KOPT-K1 (cell line): Measurements from ENCODE around the gene KCNJ15.
"Not testable (repeated sequence)": the region's sequence is repeated elsewhere in the genome, so short reads cannot be mapped to it uniquely, and the experiment has no call there.

ENCODE experiments used
- H3K27ac ChIP-seq: fragments of 200-600 bp; sonication (generic); 2 replicates; pipeline ENCODE4 v1.5.1; 2016; ENCODE audit warnings: antibody characterized with exemption, mild to moderate bottlenecking, low read depth, low read length; ENCODE audit not compliant: poor library complexity, severe bottlenecking
- H3K36me3 ChIP-seq: fragments of 200-600 bp; sonication (generic); 2 replicates; pipeline ENCODE4 v1.5.1; 2017; ENCODE audit warnings: antibody characterized with exemption, mild to moderate bottlenecking, low read length, moderate library complexity; ENCODE audit not compliant: insufficient read depth
- H3K9me3 ChIP-seq: fragments of 200-600 bp; sonication (generic); 2 replicates; pipeline ENCODE4 v1.5.1; 2017; ENCODE audit warnings: antibody characterized with exemption, low read length, mild to moderate bottlenecking; ENCODE audit not compliant: insufficient read depth, poor library complexity, severe bottlenecking

KCNJ15 gene

DNA sequence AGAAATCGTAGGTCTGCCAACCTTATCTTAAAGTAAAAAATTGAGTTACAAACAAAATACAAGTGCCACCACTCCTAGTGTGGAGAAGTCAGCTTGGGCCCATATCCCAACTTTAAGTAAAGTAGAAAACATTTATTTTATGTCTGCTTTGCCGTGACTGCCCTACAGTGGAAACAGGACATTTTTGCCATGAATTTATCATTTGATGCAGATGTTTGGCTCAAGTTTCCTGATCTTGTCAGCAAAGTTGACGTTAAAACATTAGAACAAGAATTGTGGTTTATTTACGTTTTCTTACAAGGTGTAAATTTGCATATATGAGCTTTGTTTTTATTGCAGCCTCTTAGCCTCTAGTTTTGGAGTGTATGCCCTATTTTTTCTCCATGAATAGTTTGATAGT, 17.1 kb upstream of the KCNJ15 start:
- H3K9me3 ChIP-seq: no peaks in the 10 kb centered on the region
- no peak overlapping the region for H3K27ac ChIP-seq

DNA sequence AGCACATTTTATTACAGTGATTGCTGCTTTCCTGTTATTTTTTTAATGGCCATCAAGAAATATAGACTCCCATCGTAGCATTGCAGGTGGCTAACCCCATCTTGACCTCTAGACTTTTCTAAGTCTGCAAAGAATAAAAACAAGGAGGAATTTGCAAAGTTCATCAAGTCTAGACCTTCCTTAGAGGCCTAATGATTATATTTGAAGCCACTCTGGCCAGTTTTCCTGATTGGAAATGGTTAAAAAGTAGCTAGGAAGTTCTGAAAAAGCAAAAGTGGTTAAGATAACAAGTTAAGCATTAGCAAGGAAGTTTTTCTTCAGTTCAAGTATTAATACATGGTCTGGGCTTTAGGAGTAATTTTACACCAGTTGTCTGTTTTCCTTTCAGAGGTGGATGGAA, 16.7 kb upstream of the KCNJ15 start:
- Histone ChIP-seq H3K9me3 (no peaks in the 10 kb centered on the region), H3K27ac (no peak overlapping the region), H3K36me3 (no peaks in the 10 kb centered on the region)

More for the DNA sequence above, 17.1 kb upstream of the KCNJ15 start:
- H3K36me3 ChIP-seq: no peaks in the 10 kb centered on the region

DNA sequence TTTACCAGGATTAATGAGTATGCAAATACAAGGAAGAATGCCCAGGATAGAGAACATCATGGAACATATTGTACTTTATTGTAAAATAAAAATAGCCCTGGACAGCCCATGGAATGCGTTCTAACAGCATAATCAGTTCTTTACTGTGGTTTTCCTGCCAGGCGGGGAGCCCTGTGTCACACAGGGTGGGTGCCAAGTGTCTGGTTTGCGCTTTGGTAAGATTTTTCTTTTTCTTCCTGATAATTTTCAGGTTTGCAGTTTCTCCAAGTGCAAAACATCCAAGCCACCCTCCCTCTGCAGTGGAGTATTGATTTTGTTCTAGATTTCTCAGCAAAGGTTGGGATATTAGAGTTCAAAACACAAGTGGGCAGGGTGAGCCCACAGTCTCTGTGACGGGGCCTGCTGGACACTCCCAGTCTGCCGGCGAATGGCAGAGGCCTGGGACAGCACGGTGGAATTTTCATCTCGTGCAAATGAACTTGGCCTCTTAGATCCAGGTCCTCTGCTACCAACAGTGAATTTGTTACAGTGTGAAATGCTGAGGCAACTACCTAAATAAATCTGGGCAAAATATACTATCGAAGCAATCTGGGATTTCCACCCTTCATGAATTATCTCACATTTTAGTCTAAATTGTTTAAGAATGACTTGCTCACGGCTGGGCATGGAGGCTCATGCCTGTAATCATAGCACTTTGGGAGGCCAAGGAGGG, 15.6 kb upstream of the KCNJ15 start:
- no peaks in the 10 kb centered on the region for H3K9me3 ChIP-seq
- H3K36me3 ChIP-seq: no peaks in the 10 kb centered on the region
- no peak overlapping the region for H3K27ac ChIP-seq

DNA sequence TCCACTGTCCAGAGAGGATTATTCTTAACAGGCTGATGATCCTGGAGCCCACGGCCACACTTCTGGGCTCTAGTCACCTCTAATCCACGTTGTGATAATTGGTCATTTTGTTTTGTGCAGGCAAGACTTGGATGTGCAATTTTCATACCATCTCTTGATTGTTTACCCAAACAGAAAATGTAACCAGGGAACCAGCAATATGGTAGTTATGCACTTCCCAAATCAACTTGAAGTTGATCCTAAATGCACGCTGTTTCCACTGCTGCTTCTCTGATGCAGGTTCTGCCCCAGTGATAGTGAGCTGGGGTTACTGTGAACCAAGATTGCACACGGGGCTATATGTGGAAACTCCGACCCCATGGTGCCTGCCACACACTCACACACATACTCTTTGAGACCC, 14.7 kb upstream of the KCNJ15 start:
- no peak overlapping the region for H3K27ac ChIP-seq
- no peaks in the 10 kb centered on the region for H3K9me3 ChIP-seq
- no peaks in the 10 kb centered on the region for H3K36me3 ChIP-seq

DNA sequence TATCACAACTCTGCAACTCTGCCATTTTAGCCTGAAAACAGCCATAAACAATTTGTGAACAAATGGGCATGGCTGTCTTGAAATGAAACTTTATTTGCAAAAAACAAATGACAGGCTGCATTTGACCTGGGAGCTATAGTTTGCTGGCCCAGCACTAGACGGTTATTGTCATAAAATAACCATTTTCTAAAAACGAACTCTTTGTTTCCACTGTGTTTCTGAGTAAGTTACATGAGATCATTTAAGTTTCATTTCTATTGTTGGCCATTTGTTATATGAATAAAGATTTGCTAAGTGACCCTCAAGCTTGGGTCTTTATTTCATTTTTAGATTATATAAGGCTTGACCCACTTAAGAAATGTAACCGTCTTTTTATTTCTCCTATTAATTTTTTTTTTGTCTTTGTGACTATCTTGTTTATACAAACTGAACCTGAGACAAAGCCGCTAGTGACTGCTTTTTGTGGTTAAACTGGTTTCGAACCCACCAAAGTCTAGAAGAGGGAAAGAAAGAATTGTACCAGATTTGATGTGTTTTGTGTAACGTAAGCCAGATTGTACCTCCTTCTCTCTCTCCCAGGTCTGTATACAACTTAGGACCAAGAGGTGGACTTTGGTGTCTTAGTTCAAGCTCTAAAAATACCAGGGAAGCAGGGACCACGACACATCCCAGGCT, 12.9 kb upstream of the KCNJ15 start:
- no peaks in the 10 kb centered on the region for H3K36me3 ChIP-seq
- H3K9me3 ChIP-seq: no peaks in the 10 kb centered on the region
- no peak overlapping the region for H3K27ac ChIP-seq

DNA sequence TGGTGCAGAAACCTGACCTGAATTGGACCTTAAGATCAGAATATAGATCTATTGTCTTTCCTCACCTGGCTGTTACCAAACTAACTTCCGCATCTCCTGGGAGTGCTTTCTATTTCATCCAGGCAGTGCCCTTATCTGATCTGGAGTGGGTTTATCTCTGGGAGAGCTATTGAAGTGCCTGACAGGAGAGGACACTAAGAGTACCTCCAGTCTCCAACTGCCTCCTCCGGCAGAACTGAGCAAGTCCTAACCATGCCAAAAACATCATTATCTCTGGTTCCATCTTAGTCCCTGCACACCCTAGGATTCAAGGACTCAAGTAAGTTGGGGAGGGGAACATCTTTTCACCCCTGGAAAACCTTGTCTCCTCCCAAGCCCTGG, 12.4 kb upstream of the KCNJ15 start:
- H3K9me3 ChIP-seq: no peaks in the 10 kb centered on the region
- H3K36me3 ChIP-seq: no peaks in the 10 kb centered on the region
- no peak overlapping the region for H3K27ac ChIP-seq

DNA sequence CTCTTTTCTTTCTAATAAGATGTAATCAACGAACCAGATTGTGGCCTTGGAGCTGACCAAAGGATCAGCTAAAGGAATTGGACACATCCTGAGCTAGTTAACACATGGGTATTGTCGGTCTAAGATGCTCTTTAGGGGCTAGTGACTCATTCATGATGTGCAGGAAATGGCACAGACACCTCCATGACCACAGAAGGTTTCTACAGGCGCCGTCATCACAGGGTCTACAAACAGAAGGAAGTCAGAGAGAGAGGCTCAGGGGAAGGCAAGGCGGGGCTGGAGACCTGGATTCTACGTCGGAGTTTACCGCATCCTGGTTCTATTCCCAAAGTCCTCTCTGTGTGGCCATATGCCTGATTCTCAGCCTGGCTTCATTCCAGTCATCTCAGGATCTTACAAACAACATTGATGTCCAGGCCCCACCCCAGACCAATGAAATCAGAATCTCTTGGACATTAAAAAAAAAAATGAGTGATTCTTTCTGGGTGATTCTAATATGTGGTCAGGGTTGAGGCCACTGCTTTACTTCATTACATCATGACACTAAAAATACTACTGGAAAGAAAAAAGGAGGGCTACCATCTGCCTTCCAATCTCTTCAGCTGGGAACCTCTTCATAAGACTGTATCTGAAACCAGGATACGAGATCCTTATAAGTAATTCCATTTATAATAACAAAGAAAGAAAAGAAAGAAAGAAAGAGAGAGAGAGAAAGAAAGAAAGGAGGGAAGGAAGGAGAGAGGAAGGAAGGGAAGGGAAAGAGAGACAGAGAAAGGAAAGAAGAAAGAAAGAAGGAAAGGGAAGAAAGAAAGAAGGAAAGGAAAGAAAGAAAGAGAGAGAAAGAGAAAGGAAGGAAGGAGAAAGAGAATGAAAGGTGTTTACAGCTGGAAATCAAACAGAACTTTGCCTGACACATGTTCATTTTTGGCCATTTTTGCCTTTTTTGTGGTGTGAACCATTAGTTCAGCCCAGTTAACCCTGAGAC, 11.6 kb upstream of the KCNJ15 start:
- Histone ChIP-seq H3K9me3 (no peaks in the 10 kb centered on the region), H3K36me3 (no peaks in the 10 kb centered on the region), H3K27ac (no peak overlapping the region)

DNA sequence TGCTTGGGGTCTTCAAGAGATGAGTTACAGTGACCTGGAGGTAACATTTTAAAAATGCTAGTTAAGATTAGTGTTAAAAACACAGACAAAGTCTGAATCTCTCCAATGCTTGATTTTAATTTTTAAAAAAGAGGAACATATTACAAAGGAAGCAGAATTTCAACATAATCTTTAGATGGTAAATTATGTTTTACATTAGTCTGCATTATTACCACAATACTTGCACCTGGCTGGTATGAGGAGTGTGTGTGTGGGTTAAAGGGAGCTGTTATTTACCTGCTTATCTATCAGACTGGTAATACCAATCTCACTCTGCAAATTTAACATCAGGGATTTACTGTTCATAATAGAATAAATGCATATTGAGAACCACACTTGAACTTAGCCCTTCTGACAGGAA, 10.3 kb upstream of the KCNJ15 start:
- no peaks in the 10 kb centered on the region for H3K9me3 ChIP-seq
- no peak overlapping the region for H3K27ac ChIP-seq
- H3K36me3 ChIP-seq: no peaks in the 10 kb centered on the region

DNA sequence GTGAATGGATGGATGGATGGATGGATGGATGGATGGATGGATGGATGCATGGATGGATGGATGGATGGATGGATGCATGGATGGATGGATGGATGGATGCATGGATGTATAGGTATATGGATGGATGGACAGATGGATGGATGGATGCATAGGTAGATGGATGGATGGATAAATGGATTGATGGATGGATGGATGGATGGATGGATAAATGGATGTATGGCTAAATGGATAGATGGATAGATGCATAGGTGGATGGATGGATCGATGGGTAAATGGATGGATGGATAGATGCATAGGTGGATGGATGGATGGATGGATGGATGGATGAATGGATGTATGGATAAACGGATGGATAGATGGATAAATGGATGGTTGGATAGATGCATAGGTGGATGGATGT, 9.7 kb upstream of the KCNJ15 start:
- H3K9me3 ChIP-seq, H3K36me3 ChIP-seq, H3K27ac ChIP-seq: not testable (repeated sequence)

DNA sequence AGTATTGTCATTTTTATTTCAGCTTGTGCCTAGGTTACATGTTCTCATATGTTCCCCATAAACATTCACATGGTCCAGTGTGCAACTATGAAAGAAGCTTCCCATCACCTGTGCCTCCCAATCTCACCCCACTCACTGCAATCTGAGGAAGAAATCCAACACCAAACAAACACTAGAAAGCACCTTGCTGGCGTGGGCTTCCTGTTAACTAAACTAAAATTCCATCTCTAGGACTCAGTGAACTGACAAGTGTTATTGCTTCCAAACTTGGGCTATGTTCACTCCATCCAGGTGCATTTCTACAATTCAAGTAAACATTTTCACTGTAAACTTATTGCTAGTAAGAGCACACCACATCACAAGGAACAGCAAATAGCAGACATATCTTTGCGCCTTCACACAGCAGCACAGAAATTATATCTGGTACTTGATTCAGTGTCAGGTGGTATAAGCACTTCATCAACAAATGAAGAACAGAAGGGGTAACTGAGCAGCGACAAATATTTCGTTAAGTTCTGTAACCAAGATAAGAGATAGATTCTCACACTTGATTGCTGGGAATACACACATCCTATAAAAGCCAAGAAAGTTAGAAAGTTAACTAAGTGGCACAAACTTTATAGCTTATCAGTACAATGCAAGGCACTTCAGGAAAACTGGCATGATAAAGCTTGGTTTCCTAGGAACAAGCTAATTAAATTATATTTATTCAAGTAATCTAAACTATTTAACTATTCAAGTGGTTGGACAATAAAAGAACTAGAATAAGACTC, 8.9 kb upstream of the KCNJ15 start:
- Histone ChIP-seq H3K9me3 (no peaks in the 10 kb centered on the region), H3K36me3 (no peaks in the 10 kb centered on the region), H3K27ac (no peak overlapping the region)

DNA sequence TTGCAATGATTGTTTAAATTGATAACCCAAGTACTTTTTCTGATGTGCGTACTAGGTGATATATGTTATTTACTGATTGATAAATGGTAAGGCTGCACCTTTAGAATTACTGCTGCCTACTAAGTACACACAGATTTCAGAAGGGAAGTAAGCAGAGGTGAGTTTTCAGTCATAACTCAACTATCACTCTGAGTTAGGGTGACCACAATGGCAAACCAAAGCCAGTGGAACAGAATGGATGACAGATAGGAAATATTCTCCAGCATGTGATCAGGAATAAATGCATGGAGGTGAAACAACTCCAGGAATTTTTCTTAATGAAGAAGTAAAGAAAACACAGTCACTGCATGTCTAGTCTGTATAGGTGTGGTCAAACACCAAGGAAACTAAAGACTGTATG, 7.5 kb upstream of the KCNJ15 start:
- no peaks in the 10 kb centered on the region for H3K36me3 ChIP-seq
- no peaks in the 10 kb centered on the region for H3K9me3 ChIP-seq
- H3K27ac ChIP-seq: no peak overlapping the region

DNA sequence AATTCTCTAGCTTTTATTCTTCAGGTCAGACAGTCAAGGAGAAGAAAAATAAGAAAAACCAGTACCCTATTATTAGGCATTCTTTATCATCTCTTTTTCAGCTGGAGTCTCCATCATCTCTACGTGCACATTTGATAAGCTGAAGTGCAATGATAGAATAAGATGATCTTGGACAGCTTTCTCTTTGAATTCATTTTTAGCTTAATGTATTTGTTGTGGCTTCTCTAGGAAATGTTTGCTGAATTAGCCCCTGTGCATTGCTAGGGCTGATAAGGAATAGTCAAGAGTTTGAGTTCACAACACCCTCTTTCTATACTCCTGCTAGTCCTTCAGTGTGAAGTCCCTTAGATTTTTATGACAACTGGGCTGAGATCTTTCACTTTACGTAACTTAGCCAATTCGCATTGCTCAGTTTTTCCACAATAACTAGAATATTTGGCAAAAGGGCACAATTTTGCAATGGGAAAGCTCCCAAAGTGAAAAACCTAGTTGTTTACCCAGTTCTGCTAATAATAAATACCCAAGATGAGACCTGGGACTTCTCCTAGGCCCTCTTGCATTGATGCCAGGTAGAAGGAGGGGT, 7.0 kb upstream of the KCNJ15 start:
- H3K36me3 ChIP-seq: no peaks in the 10 kb centered on the region
- H3K9me3 ChIP-seq: no peaks in the 10 kb centered on the region
- no peak overlapping the region for H3K27ac ChIP-seq

DNA sequence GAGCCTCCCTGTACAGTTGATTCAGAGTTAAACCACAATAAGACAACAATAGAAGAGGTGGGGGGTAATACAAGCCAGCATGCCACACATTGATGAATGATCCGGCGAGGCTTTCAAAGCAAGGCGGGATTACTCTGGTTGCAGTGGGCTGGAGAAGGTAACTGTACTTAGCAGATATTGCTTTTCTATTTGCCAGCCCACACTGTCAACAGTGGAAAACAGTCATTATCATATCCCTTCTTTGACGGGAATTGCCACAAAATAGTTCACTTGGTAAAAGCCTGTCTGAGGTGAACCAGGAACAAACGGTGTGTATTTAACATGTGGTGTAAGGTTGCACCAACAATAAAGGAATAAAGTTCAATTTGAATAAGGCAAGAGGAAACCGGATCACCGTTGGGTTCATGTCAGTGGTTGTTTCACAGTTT, 5.8 kb upstream of the KCNJ15 start:
- H3K9me3 ChIP-seq: no peaks in the 10 kb centered on the region
- no peaks in the 10 kb centered on the region for H3K36me3 ChIP-seq
- no peak overlapping the region for H3K27ac ChIP-seq

DNA sequence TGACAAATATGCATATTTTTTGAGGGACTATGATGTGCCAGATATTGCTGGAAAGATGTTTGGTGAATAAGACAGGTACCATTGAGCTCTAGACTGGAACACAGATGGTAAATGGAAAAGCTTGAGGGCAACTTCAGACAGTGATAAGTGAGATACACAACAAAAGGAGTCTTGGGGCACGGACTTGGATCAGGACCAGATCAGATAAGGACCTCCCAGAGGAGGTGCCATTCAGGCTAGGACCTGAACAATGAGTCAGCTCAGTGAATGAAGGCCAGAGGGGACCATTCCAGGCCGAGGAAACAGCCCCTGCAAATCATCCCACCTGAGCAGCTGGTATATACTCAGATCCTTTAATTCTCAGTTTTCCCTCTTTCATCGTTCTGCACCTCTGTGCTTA, 1.8 kb upstream of the KCNJ15 start:
- Histone ChIP-seq H3K36me3 (no peaks in the 10 kb centered on the region), H3K9me3 (no peaks in the 10 kb centered on the region), H3K27ac (no peak overlapping the region)
